HK-2 (cell line): Measurements from ENCODE around the gene MLYCD.
A peak's percentile ranks its signal among the peaks of the same experiment; 100 is the strongest.

Source experiments
- DNase-seq: peaks from one replicate; pipeline ENCODE4 v3.0.0-alpha.2; 2018; ENCODE audit not compliant: unreplicated experiment

The MLYCD gene

GRCh38 chr16:83956336-83957289, 57.7 kb downstream of the MLYCD start:
- DNase-seq, result peak; percentile 71

GRCh38 chr16:83957296-83957855, 58.5 kb downstream of the MLYCD start:
- no peak for DNase-seq

DNA sequence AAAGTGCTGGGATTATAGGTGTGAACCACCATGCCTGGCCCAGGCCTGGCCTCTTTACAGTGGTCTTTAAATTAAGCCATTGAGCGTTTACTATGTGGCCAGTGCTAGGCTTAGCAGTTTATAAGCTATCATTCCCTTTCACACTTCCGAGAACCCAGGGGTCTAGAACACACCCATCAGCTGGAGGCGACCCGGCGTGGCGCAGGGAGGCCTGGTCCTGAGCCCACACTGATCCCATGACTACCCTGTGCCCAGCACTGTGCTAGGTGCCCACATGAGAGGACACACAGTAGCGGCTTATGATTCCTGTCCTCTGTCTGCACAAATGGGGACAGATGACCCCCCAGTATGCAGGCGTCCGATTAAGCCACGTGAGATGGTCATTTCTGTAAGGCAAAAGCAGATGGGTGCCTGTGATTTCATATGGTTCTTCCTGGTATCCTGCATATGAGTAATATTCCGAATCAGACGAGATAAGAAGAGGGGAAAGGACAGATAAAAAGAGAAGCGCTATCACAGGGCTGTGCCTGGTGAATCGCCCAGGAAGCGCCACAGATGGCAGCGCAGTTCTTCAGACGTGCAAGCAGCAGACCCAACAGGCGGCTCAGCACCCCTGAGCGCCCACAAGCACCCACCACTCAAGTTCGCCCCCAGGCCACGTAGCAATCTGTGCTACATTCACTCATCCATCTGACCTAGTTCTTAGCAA, 59.4 kb downstream of the MLYCD start:
- DNase-seq, result no peak

GRCh38 chr16:83958846-83959565, 60.1 kb downstream of the MLYCD start:
- DNase-seq, result no peak

- no peak for DNase-seq
These were observed 60.9 kb downstream of the MLYCD start for GRCh38 chr16:83959656-83960434.

- DNase-seq, result no peak
These were observed 61.8 kb downstream of the MLYCD start for GRCh38 chr16:83960521-83961249.

DNA sequence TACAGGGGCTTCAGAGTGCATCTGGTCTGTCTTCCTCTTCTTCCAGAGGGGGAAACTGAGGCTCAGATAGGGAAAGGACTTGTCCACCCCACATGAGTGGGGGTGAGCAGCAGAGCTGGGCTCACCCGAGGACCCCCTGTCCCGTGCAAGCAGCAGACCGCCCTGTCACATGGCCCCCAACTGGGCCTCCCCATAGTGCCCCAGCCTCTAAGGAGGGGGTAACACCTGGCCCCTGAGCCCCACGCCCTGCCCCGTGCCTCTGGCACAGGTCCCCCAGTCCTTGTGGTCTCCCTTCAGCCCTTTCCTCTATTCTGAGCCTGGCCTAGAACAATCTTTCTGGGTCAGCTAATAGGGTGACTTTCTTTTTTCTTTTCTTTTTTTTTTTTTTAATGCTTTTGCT, 62.7 kb downstream of the MLYCD start:
- no peak for DNase-seq

GRCh38 chr16:83963277-83964119, 64.6 kb downstream of the MLYCD start:
- no peak for DNase-seq

DNA sequence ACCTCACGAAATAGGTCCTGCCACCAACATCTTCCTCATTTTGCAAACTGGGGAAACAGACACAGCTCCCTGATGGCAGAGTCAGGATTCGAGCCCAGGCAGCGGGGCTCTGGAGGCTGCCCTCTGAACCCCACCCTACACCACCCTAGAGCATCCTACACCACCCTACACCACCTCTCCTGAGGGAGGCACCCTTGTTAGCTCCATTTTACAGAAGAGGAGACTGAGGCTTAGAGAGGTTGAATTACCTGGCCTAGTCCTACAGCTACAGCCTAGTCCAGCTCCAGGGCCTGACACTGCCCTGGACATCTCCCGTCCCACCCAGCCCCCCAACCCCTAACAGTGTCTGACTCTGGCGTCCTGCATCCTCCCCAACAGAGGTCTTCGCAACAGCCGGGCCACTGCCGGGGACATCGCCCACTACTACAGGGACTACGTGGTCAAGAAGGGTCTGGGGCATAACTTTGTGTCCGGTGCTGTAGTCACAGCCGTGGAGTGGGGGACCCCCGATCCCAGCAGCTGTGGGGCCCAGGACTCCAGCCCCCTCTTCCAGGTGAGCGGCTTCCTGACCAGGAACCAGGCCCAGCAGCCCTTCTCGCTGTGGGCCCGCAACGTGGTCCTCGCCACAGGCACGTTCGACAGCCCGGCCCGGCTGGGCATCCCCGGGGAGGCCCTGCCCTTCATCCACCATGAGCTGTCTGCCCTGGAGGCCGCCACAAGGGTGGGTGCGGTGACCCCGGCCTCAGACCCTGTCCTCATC, 65.9 kb downstream of the MLYCD start:
- no peak for DNase-seq

- DNase-seq, result no peak
These were observed 66.7 kb downstream of the MLYCD start for GRCh38 chr16:83965444-83966152.

DNA sequence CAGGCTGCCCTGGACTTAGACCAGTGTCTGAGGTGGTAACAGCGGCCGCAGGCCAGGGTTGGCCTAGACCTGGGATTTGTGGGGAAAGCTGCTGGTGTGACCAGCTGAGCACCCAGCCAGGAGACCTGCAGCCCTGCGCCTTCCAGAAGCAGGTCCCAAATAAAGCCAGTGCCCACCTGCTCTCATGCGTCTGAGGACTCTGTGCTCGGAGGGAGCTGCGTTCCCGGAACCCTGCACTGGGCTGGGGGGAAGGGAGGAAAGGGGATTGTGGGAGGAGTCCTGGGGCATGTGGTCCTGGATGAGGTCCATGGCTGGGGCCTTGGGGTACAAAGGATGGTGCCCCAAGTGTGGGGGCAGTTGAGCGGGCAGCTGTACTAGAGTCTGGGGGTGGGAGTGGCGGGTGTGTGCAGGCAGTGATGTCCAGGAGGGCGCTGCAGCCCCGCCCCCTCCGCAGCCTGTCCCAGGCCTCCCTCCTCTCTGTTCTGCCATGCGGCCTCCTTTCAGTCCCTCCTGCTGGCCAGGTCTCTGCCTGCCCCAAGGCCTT, 67.3 kb downstream of the MLYCD start:
- DNase-seq, result no peak

DNA sequence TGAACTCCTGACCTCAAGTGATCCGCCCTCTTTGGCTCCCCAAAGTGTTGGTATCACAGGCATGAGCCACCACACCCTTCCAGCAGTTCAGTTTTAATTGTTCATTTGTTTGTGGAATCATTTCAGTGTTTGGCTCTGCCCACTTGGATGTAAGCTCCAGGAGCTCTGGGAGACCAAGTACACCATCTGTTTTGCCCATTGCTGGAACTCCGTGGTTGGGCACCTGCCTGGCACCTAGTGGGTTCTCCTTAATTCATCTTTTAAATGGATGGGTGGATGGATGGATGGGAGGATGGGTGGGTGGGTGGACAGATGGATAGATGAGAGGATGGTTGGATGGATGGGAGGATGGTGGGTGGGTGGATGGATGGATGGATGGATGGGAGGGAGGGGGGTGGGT, 68.2 kb downstream of the MLYCD start:
- no peak for DNase-seq

DNA sequence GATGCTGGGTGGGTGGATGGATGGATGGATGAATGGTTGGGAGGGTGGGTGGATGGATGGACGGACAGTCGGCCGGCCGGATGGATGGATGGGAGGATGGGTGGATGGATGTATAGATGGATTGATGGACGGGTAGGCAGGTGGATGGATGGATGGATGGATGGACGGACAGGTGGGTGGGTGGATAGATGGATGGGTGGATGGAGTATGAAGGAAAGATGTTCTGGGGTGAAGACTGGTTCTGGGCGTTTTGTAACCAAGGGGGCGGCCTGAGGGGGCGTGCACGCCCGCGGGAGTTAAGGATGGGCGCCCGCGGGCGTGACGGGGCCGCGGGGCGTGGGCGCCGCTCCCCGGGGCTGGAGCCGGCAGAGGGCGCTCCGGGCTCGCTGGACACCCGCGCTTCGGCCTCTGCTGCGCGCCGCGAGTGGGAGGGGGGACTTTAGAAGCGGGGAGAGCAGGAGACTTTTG, 69.0 kb downstream of the MLYCD start, which contains the start of gene NECAB2:
NECAB2 (plus strand) TSS at position 407 of the 468 bp plus-strand sequence. CDS start 405 bp downstream, outside the sequence.
- peak; percentile 58 for DNase-seq

DNA sequence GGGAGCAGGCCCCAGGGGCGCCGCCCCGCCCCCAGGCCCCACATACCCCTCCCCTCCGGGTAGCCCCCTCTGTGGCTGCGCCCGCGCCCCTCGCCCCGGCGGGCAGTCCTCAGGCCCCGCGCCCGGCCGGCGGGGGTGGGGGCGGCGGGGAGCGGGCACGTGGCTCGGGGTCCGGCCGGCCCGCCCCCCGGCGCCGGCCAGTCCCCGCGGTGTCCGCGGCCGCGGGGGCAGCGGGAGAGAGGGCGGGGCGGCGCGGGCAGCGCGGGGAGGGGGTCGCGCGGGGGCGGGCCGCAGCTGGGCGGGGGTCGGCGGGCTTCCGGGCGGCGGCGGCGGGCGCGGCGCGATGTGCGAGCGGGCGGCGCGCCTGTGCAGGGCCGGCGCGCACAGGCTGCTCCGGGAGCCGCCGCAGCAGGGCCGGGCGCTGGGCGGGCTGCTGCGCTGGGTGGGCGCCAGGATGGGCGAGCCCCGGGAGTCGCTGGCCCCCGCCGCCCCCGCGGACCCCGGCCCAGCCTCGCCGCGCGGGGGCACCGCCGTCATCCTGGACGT, 69.5 kb downstream of the MLYCD start:
- DNase-seq, result no peak

DNA sequence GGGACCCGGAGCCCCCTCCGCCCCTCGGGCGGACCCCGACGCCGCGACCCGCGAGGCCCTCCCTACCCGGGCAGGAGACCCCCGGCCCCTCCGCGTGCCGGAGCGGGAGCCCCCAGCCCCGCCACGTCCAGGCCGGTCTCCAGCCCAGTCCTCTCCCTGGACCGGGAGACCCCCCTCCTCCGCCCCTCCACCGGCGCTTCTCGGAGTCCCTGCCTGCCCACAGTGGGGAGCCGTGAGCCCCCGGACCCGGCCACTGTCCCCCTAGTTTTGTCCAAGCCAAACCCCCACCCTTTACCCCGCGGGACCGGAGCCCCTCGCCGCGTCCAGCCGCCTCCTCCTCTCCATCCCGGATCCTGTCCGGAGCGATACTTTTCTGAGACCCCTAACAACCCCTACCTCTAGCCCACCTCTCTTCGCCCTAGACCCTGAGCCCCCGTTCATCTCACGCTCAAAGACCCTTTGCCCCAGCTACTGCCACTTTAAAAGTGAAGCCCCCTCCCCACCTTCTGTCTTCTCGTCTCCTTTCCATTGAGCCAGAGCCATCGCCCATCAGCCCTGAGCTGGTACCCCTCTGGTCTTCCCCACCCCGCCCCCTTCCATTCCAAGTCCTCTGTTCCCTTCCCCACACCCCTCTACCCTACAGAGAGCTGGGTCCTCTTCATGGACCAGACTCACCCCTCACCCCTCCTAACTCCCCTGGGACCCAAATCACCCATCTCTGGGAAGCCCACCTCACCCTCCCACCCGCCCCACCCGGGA, 70.2 kb downstream of the MLYCD start:
- DNase-seq, result no peak

- no peak for DNase-seq
These were observed 71.0 kb downstream of the MLYCD start for GRCh38 chr16:83969771-83970429.
